Psoas muscle (tissue), 8 donors: ENCODE results near the gene DISP2. TPM values are rescaled to one million over a fixed set of nuclear protein-coding genes. Genes with fewer than 3 reads are reported as not detected.

Experiments used
- ATAC-seq, 4 donors: fragments of 200-7000 bp; cut with Tn5 transposase; one replicate each; pipeline ENCODE4 v1.9.1; 2020; ENCODE audit warnings: moderate library complexity in 3 of 4, mild to moderate bottlenecking in 2 of 4
- DNase-seq, 2 donors: peaks; one replicate each; pipeline ENCODE4 v3.0.0-alpha.2; 2020
- H3K27ac ChIP-seq: fragments of 200-600 bp; one replicate; pipeline ENCODE4 v1.8.0; 2022
- H3K27me3 ChIP-seq, 3 donors: fragments of 200-600 bp in 1 of 3; one replicate each; pipeline versions ENCODE4 v1.6.1 to v1.8.0; 2013 to 2022; ENCODE audit warnings: low read length in 2 of 3, mild to moderate bottlenecking in 2 of 3, moderate library complexity in 1 of 3; ENCODE audit not compliant: insufficient read depth in 3 of 3
- H3K36me3 ChIP-seq, 2 donors: fragments of 200-600 bp in 1 of 2; one replicate each; pipeline versions ENCODE4 v1.6.1 to v1.8.0; 2013 to 2022; ENCODE audit warnings: low read depth in 1 of 2, mild to moderate bottlenecking in 1 of 2, moderate library complexity in 1 of 2; ENCODE audit not compliant: insufficient read depth in 1 of 2
- H3K4me1 ChIP-seq: fragments of 200-600 bp; one replicate; pipeline ENCODE4 v1.8.0; 2022
- H3K4me3 ChIP-seq: fragments of 200-600 bp; one replicate; pipeline ENCODE4 v1.8.0; 2022; ENCODE audit warnings: mild to moderate bottlenecking
- H3K9me3 ChIP-seq: fragments of 200-600 bp; one replicate; pipeline ENCODE4 v1.8.0; 2022
- WGBS, 3 donors: extraction: QIAGEN DNeasy Blood & Tissue Kit; methylation state at CpG; one replicate each; pipeline versions ENCODE4 v1.1.6 to v1.1.7; 2013; 5-methylcytosine and 5-hydroxymethylcytosine counted together
- intact Hi-C, 2 donors: fragments of 100-400 bp; cut with DNase I; formaldehyde crosslinking; loops; one replicate each; pipeline versions ENCODE4 v1.11.0 to v1.14.2; 2022
- polyA plus RNA-seq, 3 donors: library from polyadenylated mRNA; stranded (reverse); fragments of 200-250 nt; gene quantifications; one replicate each; pipeline ENCODE4 v1.2.3, GENCODE V29; 2013
- total RNA-seq, 4 donors: library from RNA; stranded (reverse); fragmentation: NEBNext Ultra II Directional in 2 of 4; extraction: Animal tissue kit (Norgen Biotek cat#: 25700) in 2 of 4; gene quantifications; one replicate each; pipeline versions ENCODE4 v1.2.1 to v1.2.4, GENCODE V29; 2021 to 2023
- TF ChIP-seq, protein P1 (sequence below): fragments of 200-600 bp; IDR thresholded peaks from one replicate; pipeline ENCODE4 v1.8.0; 2022; ENCODE audit warnings: antibody characterized with exemption
- donor health status: healthy with polysubstance abuse.
- donor health status: DM: no; HTN: no; CAD: no; lungs with moderate emphysema.
- donor health status: Bipolar disorder and iron deficiency.
- donor health status: healthy.
- donor health status: DM: yes; HTN: yes; CAD: no.
- donor health status: DM: no; HTN: no; CAD: no.
- donor health status: DM: no; HTN: no; CAD: no.
- donor health status: DM: yes; HTN: yes; CAD: no.

Gene DISP2
- total and polyA plus RNA-seq, 7 donors, result 0.05 to 2.4 (median 0.62) TPM

- intact Hi-C loops, result no loop called here
- WGBS, 3 donors, result 51 to 65% (median 53%) methylated on average over 19 of the region's 19 CpGs
- ATAC-seq (no peak), DNase-seq (peak in 1 of 2 donors; percentile 57)
- Histone ChIP-seq H3K36me3 (peaks cover 0 to 29% of the 10 kb centered on the region in 2 donors), H3K9me3 (no peaks in the 10 kb centered on the region), H3K4me3 (peak overlapping the region; percentile 66), H3K27me3 (no peaks in the 10 kb centered on the region), H3K27ac (peak overlapping the region; percentile 93), H3K4me1 (peaks cover 82% of the 10 kb centered on the region)
- TF ChIP-seq, protein P1, sequence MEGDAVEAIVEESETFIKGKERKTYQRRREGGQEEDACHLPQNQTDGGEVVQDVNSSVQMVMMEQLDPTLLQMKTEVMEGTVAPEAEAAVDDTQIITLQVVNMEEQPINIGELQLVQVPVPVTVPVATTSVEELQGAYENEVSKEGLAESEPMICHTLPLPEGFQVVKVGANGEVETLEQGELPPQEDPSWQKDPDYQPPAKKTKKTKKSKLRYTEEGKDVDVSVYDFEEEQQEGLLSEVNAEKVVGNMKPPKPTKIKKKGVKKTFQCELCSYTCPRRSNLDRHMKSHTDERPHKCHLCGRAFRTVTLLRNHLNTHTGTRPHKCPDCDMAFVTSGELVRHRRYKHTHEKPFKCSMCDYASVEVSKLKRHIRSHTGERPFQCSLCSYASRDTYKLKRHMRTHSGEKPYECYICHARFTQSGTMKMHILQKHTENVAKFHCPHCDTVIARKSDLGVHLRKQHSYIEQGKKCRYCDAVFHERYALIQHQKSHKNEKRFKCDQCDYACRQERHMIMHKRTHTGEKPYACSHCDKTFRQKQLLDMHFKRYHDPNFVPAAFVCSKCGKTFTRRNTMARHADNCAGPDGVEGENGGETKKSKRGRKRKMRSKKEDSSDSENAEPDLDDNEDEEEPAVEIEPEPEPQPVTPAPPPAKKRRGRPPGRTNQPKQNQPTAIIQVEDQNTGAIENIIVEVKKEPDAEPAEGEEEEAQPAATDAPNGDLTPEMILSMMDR, result no peak
Measured at GRCh38 chr15:40337597-40337996, 20.4 kb upstream of the DISP2 start.

GRCh38 chr15:40338041-40338657, 19.9 kb upstream of the DISP2 start:
- H3K9me3 ChIP-seq, result no peaks in the 10 kb centered on the region
- intact Hi-C loops, result loop anchor here in 1 of 2 donors (1.0 kb wide), 1 partner anchor 72 kb away; no protein-coding TSS in a partner anchor
- TF ChIP-seq, protein P1, result peak; percentile 50
- no peaks in the 10 kb centered on the region for H3K27me3 ChIP-seq
- DNase-seq, result peak; percentile 70 to 82
- H3K4me1 ChIP-seq, result peaks cover 81% of the 10 kb centered on the region
- WGBS, 3 donors, result 32 to 56% (median 36%) methylated on average over 11 of the region's 11 CpGs
- H3K27ac ChIP-seq, result peak overlapping the region; percentile 93
- peak overlapping the region; percentile 66 for H3K4me3 ChIP-seq
- H3K36me3 ChIP-seq, result peaks cover 0 to 29% of the 10 kb centered on the region in 2 donors
- peak in 1 of 4 donors; percentile 25 for ATAC-seq

GRCh38 chr15:40338921-40339620, 18.9 kb upstream of the DISP2 start:
- intact Hi-C loops, result loop anchor here in 1 of 2 donors (1.0 kb wide), 2 partner anchors 71 to 82 kb away; no protein-coding TSS in a partner anchor
- Histone ChIP-seq H3K36me3 (peaks cover 0 to 29% of the 10 kb centered on the region in 2 donors), H3K27me3 (no peaks in the 10 kb centered on the region), H3K9me3 (no peaks in the 10 kb centered on the region), H3K4me3 (peak overlapping the region; percentile 66), H3K27ac (peak overlapping the region; percentile 93), H3K4me1 (peaks cover 73% of the 10 kb centered on the region)
- TF ChIP-seq, protein P1, result no peak
- ATAC-seq, result peak; percentile 66 to 69 (median 67)
- whole genome bisulfite sequencing, 3 donors, result 30 to 34% (median 31%) methylated on average over 10 to 11 of the region's 11 CpGs
- DNase-seq, result peak; percentile 65 to 82

GRCh38 chr15:40339621-40339945, 18.4 kb upstream of the DISP2 start:
- peaks cover 70% of the 10 kb centered on the region for H3K4me1 ChIP-seq
- TF ChIP-seq, protein P1, result peak; percentile 19
- H3K27me3 ChIP-seq, result no peaks in the 10 kb centered on the region
- WGBS, 3 donors, result 52 to 73% (median 54%) methylated on average over 6 to 7 of the region's 7 CpGs
- H3K36me3 ChIP-seq, result peaks cover 0 to 28% of the 10 kb centered on the region in 2 donors
- intact Hi-C loops, result loop anchor here in 1 of 2 donors (1.0 kb wide), 1 partner anchor 82 kb away; no protein-coding TSS in a partner anchor
- H3K9me3 ChIP-seq, result no peaks in the 10 kb centered on the region
- peak in 3 of 4 donors; percentile 2 to 11 (median 5) for ATAC-seq
- DNase-seq, result no peak
- H3K4me3 ChIP-seq, result peak overlapping the region; percentile 66
- H3K27ac ChIP-seq, result peak overlapping the region; percentile 93
